ENCODE data around the gene DISC1. TPM values are rescaled to one million over a fixed set of nuclear protein-coding genes. Genes with fewer than 3 reads are reported as not detected.

The DISC1 gene
- total and polyA plus RNA-seq, 7 donors = 1.2 to 14.1 (median 5.8) TPM

DNA sequence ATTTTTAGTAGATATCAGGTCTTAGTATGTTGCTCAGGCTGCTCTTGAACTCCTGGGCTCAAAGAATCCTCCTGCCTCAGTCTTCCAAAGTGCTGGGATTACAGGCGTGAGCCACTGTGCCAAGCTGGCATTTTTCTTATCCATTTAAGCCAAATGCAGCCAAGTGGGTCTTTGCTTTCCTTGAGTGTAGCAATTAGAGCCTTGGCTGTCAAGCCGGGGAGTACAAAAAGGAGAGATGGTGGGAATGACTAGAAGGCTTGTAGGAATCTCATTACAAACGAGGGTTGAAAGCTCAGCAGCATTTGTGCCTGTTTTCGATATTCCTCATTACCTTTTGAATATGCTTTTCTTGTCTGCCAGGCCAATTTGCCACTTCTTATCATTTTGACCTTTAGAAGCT, 140.9 kb downstream of the DISC1 start:
- no peaks in the 10 kb centered on the region for H3K36me3 ChIP-seq
- no peaks in the 10 kb centered on the region for H3K27me3 ChIP-seq
- WGBS, 2 donors = 89 to 94% methylated on average over 4 of the region's 4 CpGs
- H3K4me1 ChIP-seq = no peaks in the 10 kb centered on the region
- TF ChIP-seq CTCF (IDR thresholded peaks at IDR 0.05) (no peak), EP300 (IDR thresholded peaks at IDR 0.05) (no peak), POLR2AphosphoS5 (IDR thresholded peaks at IDR 0.05) (no peak), POLR2A (IDR thresholded peaks at IDR 0.05) (no peak)
- intact Hi-C loops (cut with DNase I) = no loop called here
- no peak overlapping the region for H3K4me3 ChIP-seq
- H3K27ac ChIP-seq = no peak overlapping the region
- no peak for DNase-seq
- H3K9me3 ChIP-seq = no peaks in the 10 kb centered on the region

DNA sequence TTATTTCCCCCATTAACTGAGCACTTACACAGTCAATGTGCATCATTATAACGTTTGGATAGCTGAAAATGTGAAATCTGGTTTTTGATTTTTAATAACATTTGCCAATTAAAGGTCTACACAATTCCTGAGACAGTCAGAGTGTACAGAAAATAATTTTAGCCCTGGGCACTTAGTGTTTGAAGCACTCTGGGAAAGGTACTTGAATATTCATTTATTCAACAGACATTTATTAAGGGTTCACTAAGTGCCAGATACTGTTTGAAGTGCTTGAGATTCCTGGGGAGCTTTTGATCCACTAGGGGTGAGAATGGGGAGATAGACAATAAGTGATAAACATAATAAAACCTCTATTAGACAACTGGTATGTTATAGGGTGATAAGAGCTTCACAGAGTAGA, 141.8 kb downstream of the DISC1 start:
- intact Hi-C loops (cut with DNase I) = no loop called here
- no peaks in the 10 kb centered on the region for H3K27me3 ChIP-seq
- WGBS, 2 donors = 76 to 79% methylated on average over 1 of the region's 1 CpG
- TF ChIP-seq EP300 (IDR thresholded peaks at IDR 0.05) (no peak), POLR2A (IDR thresholded peaks at IDR 0.05) (no peak), CTCF (IDR thresholded peaks at IDR 0.05) (no peak), POLR2AphosphoS5 (IDR thresholded peaks at IDR 0.05) (no peak)
- H3K4me1 ChIP-seq = no peaks in the 10 kb centered on the region
- H3K36me3 ChIP-seq = no peaks in the 10 kb centered on the region
- no peaks in the 10 kb centered on the region for H3K9me3 ChIP-seq
- H3K27ac ChIP-seq = no peak overlapping the region
- DNase-seq = no peak
- no peak overlapping the region for H3K4me3 ChIP-seq

DNA sequence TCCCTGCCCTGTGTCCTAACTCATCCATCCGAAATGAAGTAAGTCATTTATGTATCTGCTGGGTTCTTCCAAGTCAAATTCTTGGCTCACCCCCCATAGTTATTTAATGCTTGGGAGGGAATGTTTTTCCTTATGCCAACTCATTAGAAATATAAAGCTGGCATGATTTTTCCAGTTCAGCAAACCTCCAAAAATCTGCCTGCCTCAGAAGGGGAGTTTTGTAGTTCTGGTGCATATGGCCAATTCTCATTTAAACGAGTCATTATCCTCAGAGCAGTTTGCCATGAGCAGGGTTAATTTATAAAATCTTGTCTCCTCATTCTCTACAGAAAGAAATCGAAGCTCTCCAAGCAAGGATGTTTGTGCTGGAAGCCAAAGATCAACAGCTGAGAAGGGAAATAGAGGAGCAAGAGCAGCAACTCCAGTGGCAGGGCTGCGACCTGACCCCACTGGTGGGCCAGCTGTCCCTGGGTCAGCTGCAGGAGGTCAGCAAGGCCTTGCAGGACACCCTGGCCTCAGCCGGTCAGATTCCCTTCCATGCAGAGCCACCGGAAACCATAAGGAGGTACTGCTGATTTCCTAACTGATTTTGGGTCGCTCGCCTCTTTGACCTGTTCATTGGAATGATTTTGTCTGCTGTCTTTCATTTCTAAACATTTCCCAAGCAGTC, 144.1 kb downstream of the DISC1 start:
- intact Hi-C loops (cut with DNase I) = no loop called here
- DNase-seq = no peak
- WGBS, 2 donors = 77 to 91% methylated on average over 8 of the region's 8 CpGs
- H3K4me3 ChIP-seq = no peak overlapping the region
- no peaks in the 10 kb centered on the region for H3K9me3 ChIP-seq
- no peaks in the 10 kb centered on the region for H3K27me3 ChIP-seq
- H3K4me1 ChIP-seq = no peaks in the 10 kb centered on the region
- H3K27ac ChIP-seq = no peak overlapping the region
- TF ChIP-seq CTCF (IDR thresholded peaks at IDR 0.05) (no peak), POLR2A (IDR thresholded peaks at IDR 0.05) (no peak), POLR2AphosphoS5 (IDR thresholded peaks at IDR 0.05) (no peak), EP300 (IDR thresholded peaks at IDR 0.05) (no peak)
- no peaks in the 10 kb centered on the region for H3K36me3 ChIP-seq

- TF ChIP-seq EP300 (IDR thresholded peaks at IDR 0.05) = no peak
- no peak for TF ChIP-seq CTCF (IDR thresholded peaks at IDR 0.05)
- no peak for TF ChIP-seq POLR2A (IDR thresholded peaks at IDR 0.05)
- no peak for TF ChIP-seq POLR2AphosphoS5 (IDR thresholded peaks at IDR 0.05)
- Histone ChIP-seq H3K4me3 (no peak overlapping the region), H3K9me3 (no peaks in the 10 kb centered on the region), H3K4me1 (peaks cover 0 to 15% (median 5%) of the 10 kb centered on the region in 4 donors), H3K27ac (no peak overlapping the region), H3K36me3 (no peaks in the 10 kb centered on the region), H3K27me3 (no peaks in the 10 kb centered on the region)
- 93% methylated on average over 4 of the region's 4 CpGs for WGBS, 2 donors
- no peak for DNase-seq
- intact Hi-C loops (cut with DNase I) = no loop called here
Measured at GRCh38 chr1:231774719-231775335, 148.2 kb downstream of the DISC1 start.
